GM12892 (cell line): Measurements from ENCODE around the gene NPBWR2.

Experiments
- POLR2A ChIP-seq: IDR thresholded peaks from 2 replicates; pipeline ENCODE4 v1.6.1; 2011; ENCODE audit warnings: low read depth, low read length, control low read depth
- POLR2AphosphoS5 ChIP-seq: IDR thresholded peaks from 2 replicates; pipeline ENCODE4 v1.6.1; 2011; ENCODE audit warnings: low read depth, low read length, control low read depth
- TAF1 ChIP-seq: IDR thresholded peaks from 2 replicates; pipeline ENCODE4 v1.6.1; 2011; ENCODE audit warnings: low read depth, mild to moderate bottlenecking, control low read depth, low read length, borderline replicate concordance

DNA sequence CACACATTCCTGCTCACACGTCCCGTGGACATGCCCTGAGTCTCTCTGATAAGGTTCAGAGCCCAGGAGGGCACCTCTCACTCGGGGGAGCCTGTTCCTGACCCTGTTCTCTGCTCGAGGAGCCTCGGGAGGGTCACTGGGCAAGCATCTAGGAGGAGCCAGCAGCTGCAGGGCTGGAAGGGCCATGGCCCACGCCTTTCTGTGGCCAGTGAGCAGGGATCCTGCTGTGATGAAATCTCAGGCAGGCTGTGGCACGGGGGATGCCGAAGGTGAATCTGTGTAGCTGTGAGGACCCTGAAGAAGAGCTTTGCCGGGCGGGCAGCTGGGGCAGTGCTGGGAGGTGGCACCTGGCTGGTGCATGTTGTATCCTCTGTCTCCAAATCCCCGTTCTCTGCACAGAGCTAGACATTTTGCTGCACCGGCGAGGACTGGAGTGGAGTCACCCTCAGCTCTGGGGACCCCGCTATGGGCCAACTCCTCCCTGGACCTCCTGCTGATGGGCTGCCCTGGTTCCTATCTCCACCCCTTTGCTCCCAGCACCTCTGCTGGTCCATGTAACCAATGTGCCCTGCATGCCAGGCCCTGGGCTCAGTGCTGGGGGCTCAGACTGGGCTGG is 7.1 kb upstream of the NPBWR2 start:
- no peak for TF ChIP-seq POLR2A
- no peak for TF ChIP-seq POLR2AphosphoS5
- TF ChIP-seq TAF1, result no peak
